ENCODE results near the gene SPATA25. TPM values are rescaled to one million over a fixed set of nuclear protein-coding genes. Genes with fewer than 3 reads are reported as not detected.
"Not testable (repeated sequence)": the region's sequence is repeated elsewhere in the genome, so short reads cannot be mapped to it uniquely, and the experiment has no call there.

SPATA25 gene
- total RNA-seq, 4 donors from 2014 or later = 1.9 to 12.9 (median 6.4) TPM; not detected in 1

DNA sequence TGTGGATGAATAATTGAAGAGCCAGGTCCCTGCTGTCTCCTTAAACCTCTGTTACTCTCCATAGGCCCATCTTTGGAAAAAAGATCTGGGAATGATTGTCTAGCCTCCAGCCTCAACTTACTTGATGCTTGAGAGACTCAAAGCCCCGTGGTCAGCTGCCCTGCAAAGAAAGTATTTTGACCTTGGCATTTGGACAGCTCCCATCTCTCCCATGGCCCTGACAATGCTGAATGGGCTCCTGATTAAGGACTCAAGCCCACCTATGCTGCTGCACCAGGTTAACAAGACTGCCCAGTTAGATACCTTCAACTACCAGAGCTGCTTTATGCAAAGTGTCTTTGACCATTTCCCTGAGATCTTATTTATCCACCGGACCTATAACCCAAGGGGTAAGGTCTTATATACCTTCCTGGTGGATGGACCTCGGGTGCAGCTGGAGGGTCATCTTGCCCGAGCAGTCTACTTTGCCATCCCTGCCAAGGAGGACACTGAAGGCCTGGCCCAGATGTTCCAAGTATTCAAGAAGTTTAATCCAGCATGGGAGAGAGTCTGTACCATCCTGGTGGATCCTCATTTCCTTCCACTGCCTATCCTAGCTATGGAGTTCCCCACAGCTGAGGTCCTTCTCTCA is 4.8 kb downstream of the SPATA25 start:
- no peak overlapping the region for H3K27ac ChIP-seq
- peaks cover 48% of the 10 kb centered on the region for H3K36me3 ChIP-seq
- H3K4me1 ChIP-seq = peaks cover 28% of the 10 kb centered on the region
- no peaks in the 10 kb centered on the region for H3K27me3 ChIP-seq
- WGBS = 86% methylated on average over 4 of the region's 4 CpGs
- no peak for DNase-seq (ENCODE audit: low spot score in 2 of 2)
- H3K4me3 ChIP-seq = no peak overlapping the region
- no peaks in the 10 kb centered on the region for H3K9me3 ChIP-seq
- no peak for TF ChIP-seq POLR2AphosphoS5 (IDR thresholded peaks at IDR 0.05)
- TF ChIP-seq POLR2A (IDR thresholded peaks at IDR 0.05) = no peak
- TF ChIP-seq, protein P1, sequence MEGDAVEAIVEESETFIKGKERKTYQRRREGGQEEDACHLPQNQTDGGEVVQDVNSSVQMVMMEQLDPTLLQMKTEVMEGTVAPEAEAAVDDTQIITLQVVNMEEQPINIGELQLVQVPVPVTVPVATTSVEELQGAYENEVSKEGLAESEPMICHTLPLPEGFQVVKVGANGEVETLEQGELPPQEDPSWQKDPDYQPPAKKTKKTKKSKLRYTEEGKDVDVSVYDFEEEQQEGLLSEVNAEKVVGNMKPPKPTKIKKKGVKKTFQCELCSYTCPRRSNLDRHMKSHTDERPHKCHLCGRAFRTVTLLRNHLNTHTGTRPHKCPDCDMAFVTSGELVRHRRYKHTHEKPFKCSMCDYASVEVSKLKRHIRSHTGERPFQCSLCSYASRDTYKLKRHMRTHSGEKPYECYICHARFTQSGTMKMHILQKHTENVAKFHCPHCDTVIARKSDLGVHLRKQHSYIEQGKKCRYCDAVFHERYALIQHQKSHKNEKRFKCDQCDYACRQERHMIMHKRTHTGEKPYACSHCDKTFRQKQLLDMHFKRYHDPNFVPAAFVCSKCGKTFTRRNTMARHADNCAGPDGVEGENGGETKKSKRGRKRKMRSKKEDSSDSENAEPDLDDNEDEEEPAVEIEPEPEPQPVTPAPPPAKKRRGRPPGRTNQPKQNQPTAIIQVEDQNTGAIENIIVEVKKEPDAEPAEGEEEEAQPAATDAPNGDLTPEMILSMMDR (IDR thresholded peaks at IDR 0.05) = no peak
- TF ChIP-seq EP300 (IDR thresholded peaks at IDR 0.05) = no peak

- peaks cover 28% of the 10 kb centered on the region for H3K4me1 ChIP-seq
- no peaks in the 10 kb centered on the region for H3K9me3 ChIP-seq
- TF ChIP-seq, protein P1 (IDR thresholded peaks at IDR 0.05) = no peak
- TF ChIP-seq POLR2A (IDR thresholded peaks at IDR 0.05) (peak; percentile 21 to 60), EP300 (IDR thresholded peaks at IDR 0.05) (no peak), POLR2AphosphoS5 (IDR thresholded peaks at IDR 0.05) (peak in 1 of 3 donors; percentile 74)
- WGBS = 1% methylated on average over 19 of the region's 23 CpGs
- DNase-seq (ENCODE audit: low spot score in 2 of 2) = peak; percentile 100
- H3K36me3 ChIP-seq = peaks cover 39% of the 10 kb centered on the region
- H3K4me3 ChIP-seq = peak within 1 kb of the TSS; percentile 54
- no peaks in the 10 kb centered on the region for H3K27me3 ChIP-seq
- H3K27ac ChIP-seq = peak within 1 kb of the TSS; percentile 76
Observed at GRCh38 chr20:45880988-45881788, 6.2 kb downstream of the SPATA25 start, which contains the start of gene ZSWIM1. Gene ZSWIM1 (plus strand): TSS chr20:45881227. CDS start chr20:45882593, 1,366 bp downstream.

GRCh38 chr20:45878076-45878761 is 9.2 kb downstream of the SPATA25 start:
- Histone ChIP-seq H3K27me3 (no peaks in the 10 kb centered on the region), H3K9me3 (no peaks in the 10 kb centered on the region), H3K36me3 (peaks cover 25% of the 10 kb centered on the region), H3K4me3 (no peak overlapping the region), H3K4me1 (peaks cover 24% of the 10 kb centered on the region), H3K27ac (no peak overlapping the region)
- TF ChIP-seq POLR2AphosphoS5 (IDR thresholded peaks at IDR 0.05) (no peak), EP300 (IDR thresholded peaks at IDR 0.05) (no peak), POLR2A (IDR thresholded peaks at IDR 0.05) (no peak)
- TF ChIP-seq, protein P1 (IDR thresholded peaks at IDR 0.05) = no peak
- DNase-seq (ENCODE audit: low spot score in 2 of 2) = no peak
- 71% methylated on average over 13 of the region's 13 CpGs for WGBS

GRCh38 chr20:45874576-45874975 is 12.8 kb downstream of the SPATA25 start:
- Histone ChIP-seq H3K4me3 (no peak overlapping the region), H3K36me3 (peaks cover 16% of the 10 kb centered on the region), H3K4me1 (peaks cover 5% of the 10 kb centered on the region), H3K27me3 (no peaks in the 10 kb centered on the region), H3K9me3 (no peaks in the 10 kb centered on the region), H3K27ac (no peak overlapping the region)
- 64% methylated on average over 4 of the region's 4 CpGs for WGBS
- no peak for DNase-seq (ENCODE audit: low spot score in 2 of 2)
- TF ChIP-seq POLR2A (IDR thresholded peaks at IDR 0.05) (no peak), POLR2AphosphoS5 (IDR thresholded peaks at IDR 0.05) (no peak), EP300 (IDR thresholded peaks at IDR 0.05) (no peak)
- TF ChIP-seq, protein P1 (IDR thresholded peaks at IDR 0.05) = no peak

- not testable (repeated sequence) for DNase-seq (ENCODE audit: low spot score in 2 of 2); H3K4me3 ChIP-seq; H3K27ac ChIP-seq; H3K4me1 ChIP-seq; H3K27me3 ChIP-seq; H3K9me3 ChIP-seq
- H3K36me3 ChIP-seq = peaks cover 16% of the 10 kb centered on the region
- WGBS = 93% methylated on average over 10 of the region's 10 CpGs
Observed at GRCh38 chr20:45874104-45874481, 13.3 kb downstream of the SPATA25 start.
